GM10266 (cell line): Measurements from ENCODE around the gene ALOX12.
"Not testable (repeated sequence)": the region's sequence is repeated elsewhere in the genome, so short reads cannot be mapped to it uniquely, and the experiment has no call there.

Experiments
- DNase-seq: peaks from one replicate; pipeline ENCODE4 v3.0.0; 2012; ENCODE audit errors: extremely low spot score
- TF ChIP-seq, protein P1 (sequence below): IDR thresholded peaks from 2 replicates; pipeline ENCODE4 v1.5.1; 2012; ENCODE audit warnings: mild to moderate bottlenecking, low read depth; ENCODE audit not compliant: control insufficient read depth, insufficient read depth; ENCODE audit errors: missing control alignments

Gene ALOX12, protein sequence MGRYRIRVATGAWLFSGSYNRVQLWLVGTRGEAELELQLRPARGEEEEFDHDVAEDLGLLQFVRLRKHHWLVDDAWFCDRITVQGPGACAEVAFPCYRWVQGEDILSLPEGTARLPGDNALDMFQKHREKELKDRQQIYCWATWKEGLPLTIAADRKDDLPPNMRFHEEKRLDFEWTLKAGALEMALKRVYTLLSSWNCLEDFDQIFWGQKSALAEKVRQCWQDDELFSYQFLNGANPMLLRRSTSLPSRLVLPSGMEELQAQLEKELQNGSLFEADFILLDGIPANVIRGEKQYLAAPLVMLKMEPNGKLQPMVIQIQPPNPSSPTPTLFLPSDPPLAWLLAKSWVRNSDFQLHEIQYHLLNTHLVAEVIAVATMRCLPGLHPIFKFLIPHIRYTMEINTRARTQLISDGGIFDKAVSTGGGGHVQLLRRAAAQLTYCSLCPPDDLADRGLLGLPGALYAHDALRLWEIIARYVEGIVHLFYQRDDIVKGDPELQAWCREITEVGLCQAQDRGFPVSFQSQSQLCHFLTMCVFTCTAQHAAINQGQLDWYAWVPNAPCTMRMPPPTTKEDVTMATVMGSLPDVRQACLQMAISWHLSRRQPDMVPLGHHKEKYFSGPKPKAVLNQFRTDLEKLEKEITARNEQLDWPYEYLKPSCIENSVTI

DNA sequence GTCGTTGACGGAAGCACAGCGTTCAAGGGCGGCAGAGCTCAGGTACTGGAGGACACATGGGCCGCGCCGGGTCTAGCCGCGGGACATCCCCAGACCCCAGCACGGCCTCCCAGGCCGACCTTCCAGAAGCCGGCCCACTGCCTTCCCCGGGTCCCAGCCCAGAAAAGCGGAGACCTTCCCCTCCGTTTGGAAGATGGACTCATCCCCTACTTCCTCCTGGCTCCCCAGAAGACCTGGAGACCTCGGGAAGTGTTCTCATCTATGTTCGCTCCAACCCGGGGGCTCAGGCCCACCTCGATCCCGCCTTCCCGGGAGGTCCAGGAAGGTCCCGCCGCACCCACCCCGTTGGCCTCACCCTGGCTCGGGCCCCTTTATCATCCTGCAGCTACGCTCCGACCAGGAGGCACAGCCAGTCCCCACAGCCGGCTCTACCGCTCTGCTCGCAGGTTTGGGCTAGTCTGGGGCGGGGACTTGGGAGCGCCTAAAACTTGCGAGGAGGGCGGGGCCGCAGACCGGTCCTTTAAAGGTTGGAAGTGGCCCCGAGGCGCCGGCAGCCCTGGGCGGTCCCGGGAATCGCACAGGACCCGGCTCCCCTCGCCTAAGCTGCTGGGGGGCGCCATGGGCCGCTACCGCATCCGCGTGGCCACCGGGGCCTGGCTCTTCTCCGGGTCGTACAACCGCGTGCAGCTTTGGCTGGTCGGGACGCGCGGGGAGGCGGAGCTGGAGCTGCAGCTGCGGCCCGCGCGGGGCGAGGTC lies at the start of gene ALOX12:
Gene ALOX12 (plus strand): TSS at position 550 of the 756 bp plus-strand sequence. CDS start 69 bp downstream, at position 619.
- TF ChIP-seq, protein P1, sequence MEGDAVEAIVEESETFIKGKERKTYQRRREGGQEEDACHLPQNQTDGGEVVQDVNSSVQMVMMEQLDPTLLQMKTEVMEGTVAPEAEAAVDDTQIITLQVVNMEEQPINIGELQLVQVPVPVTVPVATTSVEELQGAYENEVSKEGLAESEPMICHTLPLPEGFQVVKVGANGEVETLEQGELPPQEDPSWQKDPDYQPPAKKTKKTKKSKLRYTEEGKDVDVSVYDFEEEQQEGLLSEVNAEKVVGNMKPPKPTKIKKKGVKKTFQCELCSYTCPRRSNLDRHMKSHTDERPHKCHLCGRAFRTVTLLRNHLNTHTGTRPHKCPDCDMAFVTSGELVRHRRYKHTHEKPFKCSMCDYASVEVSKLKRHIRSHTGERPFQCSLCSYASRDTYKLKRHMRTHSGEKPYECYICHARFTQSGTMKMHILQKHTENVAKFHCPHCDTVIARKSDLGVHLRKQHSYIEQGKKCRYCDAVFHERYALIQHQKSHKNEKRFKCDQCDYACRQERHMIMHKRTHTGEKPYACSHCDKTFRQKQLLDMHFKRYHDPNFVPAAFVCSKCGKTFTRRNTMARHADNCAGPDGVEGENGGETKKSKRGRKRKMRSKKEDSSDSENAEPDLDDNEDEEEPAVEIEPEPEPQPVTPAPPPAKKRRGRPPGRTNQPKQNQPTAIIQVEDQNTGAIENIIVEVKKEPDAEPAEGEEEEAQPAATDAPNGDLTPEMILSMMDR = no peak

DNA sequence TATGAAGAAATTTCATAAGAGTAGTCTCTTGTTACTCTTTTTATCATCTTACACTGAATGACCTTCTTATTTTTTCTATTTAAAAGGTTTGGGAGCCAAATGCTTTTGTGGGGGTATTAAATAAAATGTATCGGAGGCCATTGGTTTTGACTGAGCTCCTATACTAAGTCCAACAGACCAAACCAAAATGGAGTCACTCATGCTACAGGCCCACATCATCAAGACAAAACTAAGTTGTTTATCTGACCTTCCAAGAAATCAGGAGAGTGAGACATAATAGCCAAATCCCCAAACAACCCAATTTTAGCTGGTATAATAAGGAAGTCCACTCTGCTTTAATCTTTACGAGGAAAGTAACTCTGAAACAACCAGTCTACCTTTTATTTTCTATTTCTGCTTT lies 48.1 kb upstream of the ALOX12 start:
- DNase-seq = no peak
- TF ChIP-seq, protein P1 = no peak

More for the DNA sequence above, at the start of gene ALOX12:
- no peak for DNase-seq

DNA sequence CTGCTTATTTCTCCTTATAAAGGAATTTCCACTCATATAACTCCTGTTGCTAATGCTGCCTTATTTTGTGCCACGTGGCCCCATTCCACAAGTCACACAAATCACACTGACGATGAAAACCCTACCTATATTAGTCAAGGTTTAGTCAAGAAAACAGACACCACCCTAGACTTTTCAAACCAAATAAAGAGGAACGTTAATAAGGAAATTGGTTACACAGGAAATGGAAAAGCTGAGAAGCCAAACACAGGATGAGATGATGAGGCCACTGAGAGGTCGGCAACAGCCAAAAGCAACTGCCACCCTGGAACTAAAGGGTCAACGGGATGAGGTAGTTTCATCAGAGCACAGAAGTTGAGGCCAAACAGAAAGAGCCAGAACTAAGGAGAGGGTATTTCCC lies 47.3 kb upstream of the ALOX12 start:
- DNase-seq = no peak
- TF ChIP-seq, protein P1 = no peak

DNA sequence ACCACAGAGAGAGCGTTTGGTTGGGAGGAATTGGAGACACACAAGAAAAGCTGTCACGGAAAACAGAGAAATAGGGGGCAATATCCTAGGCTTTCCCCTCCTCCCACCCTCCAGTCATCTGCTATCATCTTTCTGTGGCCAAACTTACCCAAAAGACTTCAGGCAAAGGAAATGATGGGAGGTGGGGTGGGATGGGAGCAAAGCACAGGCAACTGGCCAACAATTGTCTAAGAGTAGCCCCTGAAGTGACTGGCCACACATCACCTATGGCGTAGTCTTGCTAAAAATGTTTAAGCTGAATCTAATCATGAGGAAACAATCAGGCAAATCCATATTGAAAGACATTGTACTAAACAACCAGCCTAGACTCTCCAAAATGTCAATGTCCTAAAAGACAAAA lies 46.9 kb upstream of the ALOX12 start:
- TF ChIP-seq, protein P1 = no peak
- no peak for DNase-seq

DNA sequence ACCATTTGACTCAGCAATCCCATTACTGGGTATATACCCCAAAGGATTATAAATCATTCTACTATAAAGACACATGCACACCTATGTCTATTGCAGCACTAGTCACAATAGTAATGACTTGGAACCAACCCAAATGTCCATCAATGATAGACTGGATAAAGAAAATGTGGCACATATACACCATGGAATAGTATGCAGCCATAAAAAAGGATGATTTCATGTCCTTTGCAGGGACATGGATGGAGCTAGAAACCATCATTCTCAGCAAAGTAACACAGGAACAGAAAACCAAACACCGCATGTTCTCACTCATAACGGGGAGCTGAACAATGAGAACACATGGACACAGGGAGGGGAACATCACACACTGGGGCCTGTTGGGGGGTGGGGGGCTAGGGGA lies 44.9 kb upstream of the ALOX12 start:
- DNase-seq = not testable (repeated sequence)

DNA sequence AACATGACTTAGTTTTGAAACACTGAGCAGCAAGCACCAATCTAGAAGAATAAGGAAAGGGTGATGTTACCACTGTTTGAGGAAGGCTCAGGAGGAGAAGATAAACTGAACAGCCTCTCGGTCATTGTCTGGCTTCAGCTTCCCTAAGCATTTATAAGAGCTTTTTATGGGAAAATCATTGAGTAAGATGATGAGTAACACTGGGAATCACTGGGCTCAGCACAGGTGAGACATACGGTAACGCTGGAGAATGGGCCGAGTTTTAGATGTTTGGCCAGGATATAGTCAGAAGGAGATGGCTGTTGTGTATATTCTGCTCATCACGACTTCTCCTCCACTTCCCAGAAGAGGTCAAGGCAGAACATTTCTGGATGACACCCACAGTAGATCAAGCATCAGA lies 42.2 kb upstream of the ALOX12 start:
- TF ChIP-seq, protein P1 = no peak
- no peak for DNase-seq

DNA sequence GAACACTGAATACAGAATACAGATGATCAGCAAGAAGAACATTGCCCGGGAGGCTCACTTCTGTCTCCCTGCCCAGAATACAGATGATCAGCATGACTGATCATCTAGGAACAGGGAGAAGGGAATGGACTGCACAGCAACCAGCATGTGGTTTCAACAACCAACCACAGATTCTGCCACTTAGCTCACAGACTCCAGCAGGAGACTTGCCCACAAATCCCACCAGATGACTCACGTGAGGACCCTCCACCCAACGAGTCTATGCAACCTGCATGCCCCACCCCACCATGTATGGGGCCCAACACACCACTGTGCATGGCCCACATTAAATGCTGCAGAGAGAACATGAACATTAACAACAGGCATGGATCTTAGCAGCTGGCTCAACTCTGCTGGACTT lies 36.1 kb upstream of the ALOX12 start:
- TF ChIP-seq, protein P1 = no peak
- no peak for DNase-seq
